Measurements from ENCODE around the gene KLHL40. TPM values are rescaled to one million over a fixed set of nuclear protein-coding genes. Genes with fewer than 3 reads are reported as not detected.
"Not testable (repeated sequence)": the region's sequence is repeated elsewhere in the genome, so short reads cannot be mapped to it uniquely, and the experiment has no call there.

Gene KLHL40
- total RNA-seq, 4 donors from 2014 or later, result 0.27 TPM; not detected in 3

DNA sequence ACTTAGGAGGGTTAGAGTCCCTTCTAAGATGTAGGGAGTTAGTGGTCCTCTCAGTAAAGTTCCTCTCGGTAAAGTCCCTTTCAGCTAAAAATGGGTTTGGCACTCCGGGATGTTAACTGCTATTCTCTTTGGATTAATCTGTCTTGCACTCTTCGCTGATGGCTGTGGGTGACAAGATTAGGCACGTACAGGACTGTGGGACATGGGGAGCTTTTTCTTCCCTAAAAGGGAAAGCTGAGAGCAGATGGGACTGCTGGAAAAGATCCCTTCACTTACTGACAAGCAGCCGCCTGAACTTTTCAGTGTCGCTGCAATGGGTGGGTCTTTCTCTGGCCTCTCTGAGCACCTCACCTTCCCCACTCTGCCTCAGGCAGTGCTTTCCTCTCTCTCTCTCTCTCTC, 33.7 kb downstream of the KLHL40 start:
- intact Hi-C loops (cut with DNase I; ENCODE audit: low total_unique reads) (no loop called here), in situ Hi-C loops (cut with MboI; ENCODE audit: low pct_ligation_motif_present in 1 of 4, low pct_unique_long_range_greater_than_20kb in 1 of 4, low sequenced_read_pairs in 3 of 4) (no loop called here)
- Histone ChIP-seq H3K27me3 (no peaks in the 10 kb centered on the region), H3K27ac (no peak overlapping the region), H3K36me3 (no peaks in the 10 kb centered on the region), H3K9me3 (no peaks in the 10 kb centered on the region), H3K4me1 (no peaks in the 10 kb centered on the region), H3K4me3 (no peak overlapping the region)
- TF ChIP-seq, protein P1, sequence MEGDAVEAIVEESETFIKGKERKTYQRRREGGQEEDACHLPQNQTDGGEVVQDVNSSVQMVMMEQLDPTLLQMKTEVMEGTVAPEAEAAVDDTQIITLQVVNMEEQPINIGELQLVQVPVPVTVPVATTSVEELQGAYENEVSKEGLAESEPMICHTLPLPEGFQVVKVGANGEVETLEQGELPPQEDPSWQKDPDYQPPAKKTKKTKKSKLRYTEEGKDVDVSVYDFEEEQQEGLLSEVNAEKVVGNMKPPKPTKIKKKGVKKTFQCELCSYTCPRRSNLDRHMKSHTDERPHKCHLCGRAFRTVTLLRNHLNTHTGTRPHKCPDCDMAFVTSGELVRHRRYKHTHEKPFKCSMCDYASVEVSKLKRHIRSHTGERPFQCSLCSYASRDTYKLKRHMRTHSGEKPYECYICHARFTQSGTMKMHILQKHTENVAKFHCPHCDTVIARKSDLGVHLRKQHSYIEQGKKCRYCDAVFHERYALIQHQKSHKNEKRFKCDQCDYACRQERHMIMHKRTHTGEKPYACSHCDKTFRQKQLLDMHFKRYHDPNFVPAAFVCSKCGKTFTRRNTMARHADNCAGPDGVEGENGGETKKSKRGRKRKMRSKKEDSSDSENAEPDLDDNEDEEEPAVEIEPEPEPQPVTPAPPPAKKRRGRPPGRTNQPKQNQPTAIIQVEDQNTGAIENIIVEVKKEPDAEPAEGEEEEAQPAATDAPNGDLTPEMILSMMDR (IDR thresholded peaks at IDR 0.05), result no peak
- TF ChIP-seq EP300 (IDR thresholded peaks at IDR 0.05; ENCODE audit: low read depth), result no peak
- TF ChIP-seq POLR2AphosphoS5 (IDR thresholded peaks at IDR 0.05), result no peak
- no peak for TF ChIP-seq POLR2A (IDR thresholded peaks at IDR 0.05)
- no peak for DNase-seq
- WGBS, 2 donors (ENCODE audit: low coverage in 1 of 2), result 79 to 87% methylated on average over 2 to 6 of the region's 6 CpGs

- no peak overlapping the region for H3K4me3 ChIP-seq
- TF ChIP-seq, protein P1 (IDR thresholded peaks at IDR 0.05), result no peak
- TF ChIP-seq EP300 (IDR thresholded peaks at IDR 0.05; ENCODE audit: low read depth) (no peak), POLR2A (IDR thresholded peaks at IDR 0.05) (no peak), POLR2AphosphoS5 (IDR thresholded peaks at IDR 0.05) (no peak)
- no peak overlapping the region for H3K27ac ChIP-seq
- H3K27me3 ChIP-seq, result no peaks in the 10 kb centered on the region
- intact Hi-C loops (cut with DNase I; ENCODE audit: low total_unique reads), result no loop called here
- DNase-seq, result no peak
- in situ Hi-C loops (cut with MboI; ENCODE audit: low pct_ligation_motif_present in 1 of 4, low pct_unique_long_range_greater_than_20kb in 1 of 4, low sequenced_read_pairs in 3 of 4), result no loop called here
- H3K9me3 ChIP-seq, result no peaks in the 10 kb centered on the region
- no peaks in the 10 kb centered on the region for H3K36me3 ChIP-seq
- no peaks in the 10 kb centered on the region for H3K4me1 ChIP-seq
- 46 to 53% methylated on average over 4 of the region's 4 CpGs for WGBS, 2 donors (ENCODE audit: low coverage in 1 of 2)
These were observed 34.8 kb downstream of the KLHL40 start for GRCh38 chr3:42720126-42720525.

GRCh38 chr3:42721690-42722089, 36.4 kb downstream of the KLHL40 start:
- Histone ChIP-seq H3K4me1 (no peaks in the 10 kb centered on the region), H3K27me3 (no peaks in the 10 kb centered on the region), H3K9me3 (no peaks in the 10 kb centered on the region), H3K27ac (no peak overlapping the region), H3K36me3 (no peaks in the 10 kb centered on the region), H3K4me3 (no peak overlapping the region)
- DNase-seq, result no peak
- TF ChIP-seq POLR2AphosphoS5 (IDR thresholded peaks at IDR 0.05) (no peak), EP300 (IDR thresholded peaks at IDR 0.05; ENCODE audit: low read depth) (no peak), POLR2A (IDR thresholded peaks at IDR 0.05) (no peak)
- TF ChIP-seq, protein P1 (IDR thresholded peaks at IDR 0.05), result no peak
- in situ Hi-C loops (cut with MboI; ENCODE audit: low pct_ligation_motif_present in 1 of 4, low pct_unique_long_range_greater_than_20kb in 1 of 4, low sequenced_read_pairs in 3 of 4) (no loop called here), intact Hi-C loops (cut with DNase I; ENCODE audit: low total_unique reads) (no loop called here)
- 50% methylated on average over 1 of the region's 1 CpG for WGBS, 2 donors (ENCODE audit: low coverage in 1 of 2)

DNA sequence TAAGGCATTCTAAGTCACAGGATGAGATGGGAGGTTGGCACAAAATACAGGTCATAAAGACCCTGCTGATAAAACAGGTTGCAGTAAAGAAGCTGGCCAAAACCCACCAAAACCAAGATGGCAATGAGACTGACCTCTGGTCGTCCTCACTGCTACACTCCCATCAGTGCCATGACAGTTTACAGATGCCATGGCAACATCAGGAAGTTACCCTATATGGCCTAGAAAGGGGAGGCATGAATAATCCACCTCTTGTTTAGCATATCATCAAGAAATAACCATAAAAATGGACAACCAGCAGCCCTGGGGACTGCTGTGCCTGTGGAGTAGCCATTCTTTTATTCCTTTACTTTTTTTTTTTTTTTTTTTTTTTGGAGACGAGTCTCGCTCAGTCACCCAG, 37.1 kb downstream of the KLHL40 start:
- H3K9me3 ChIP-seq; H3K27me3 ChIP-seq; H3K27ac ChIP-seq; H3K4me3 ChIP-seq; intact Hi-C loops (cut with DNase I; ENCODE audit: low total_unique reads); in situ Hi-C loops (cut with MboI; ENCODE audit: low pct_ligation_motif_present in 1 of 4, low pct_unique_long_range_greater_than_20kb in 1 of 4, low sequenced_read_pairs in 3 of 4); H3K36me3 ChIP-seq; DNase-seq; H3K4me1 ChIP-seq: not testable (repeated sequence)
- 83 to 91% methylated on average over 3 of the region's 3 CpGs for WGBS, 2 donors (ENCODE audit: low coverage in 1 of 2)

DNA sequence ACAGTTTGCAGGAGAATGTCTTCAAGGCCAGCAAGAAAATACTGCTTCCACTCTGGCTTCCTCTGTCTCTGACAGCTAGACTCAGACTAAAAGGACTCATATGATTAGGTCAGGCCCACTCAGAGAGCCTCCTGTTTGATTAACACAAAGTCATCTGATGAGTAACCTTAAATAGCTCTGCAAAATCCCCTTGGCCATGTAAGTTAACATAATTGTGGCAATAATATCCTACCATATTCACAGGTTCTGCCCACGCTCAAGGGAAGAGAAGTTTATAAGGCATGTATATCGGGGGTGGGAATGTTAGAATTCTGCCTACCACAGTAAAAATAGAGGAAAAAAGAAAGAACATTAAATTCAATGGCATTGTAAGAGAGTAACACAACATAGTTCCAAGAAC, 37.9 kb downstream of the KLHL40 start:
- intact Hi-C loops (cut with DNase I; ENCODE audit: low total_unique reads), result no loop called here
- Histone ChIP-seq H3K36me3 (no peaks in the 10 kb centered on the region), H3K27ac (no peak overlapping the region), H3K9me3 (no peaks in the 10 kb centered on the region), H3K4me3 (no peak overlapping the region), H3K4me1 (peaks cover 0 to 4% (median 0%) of the 10 kb centered on the region in 4 donors), H3K27me3 (no peaks in the 10 kb centered on the region)
- WGBS, 2 donors (ENCODE audit: low coverage in 1 of 2), result 83 to 87% methylated on average over 2 of the region's 2 CpGs
- no peak for DNase-seq
- in situ Hi-C loops (cut with MboI; ENCODE audit: low pct_ligation_motif_present in 1 of 4, low pct_unique_long_range_greater_than_20kb in 1 of 4, low sequenced_read_pairs in 3 of 4), result no loop called here
- TF ChIP-seq EP300 (IDR thresholded peaks at IDR 0.05; ENCODE audit: low read depth), result no peak
- no peak for TF ChIP-seq POLR2A (IDR thresholded peaks at IDR 0.05)
- TF ChIP-seq POLR2AphosphoS5 (IDR thresholded peaks at IDR 0.05), result no peak
- TF ChIP-seq, protein P1 (IDR thresholded peaks at IDR 0.05), result no peak
